Left kidney (tissue), 2 donors: Measurements from ENCODE around the gene GPR17. TPM values are rescaled to one million over a fixed set of nuclear protein-coding genes. Genes with fewer than 3 reads are reported as not detected.

ENCODE experiments used
- DNase-seq: peaks from one replicate; pipeline ENCODE4 v3.0.0-alpha.2; 2013
- polyA plus RNA-seq: library from polyadenylated mRNA; unstranded; fragments of 120-200 nt; gene quantifications from one replicate; pipeline ENCODE4 v1.2.1, GENCODE V29; 2013; ENCODE audit not compliant: insufficient read length

The GPR17 gene
- polyA plus RNA-seq, 1 donor, result 0.85 TPM

- DNase-seq, result no peak
Observed at GRCh38 chr2:127671557-127672302, 25.8 kb downstream of the GPR17 start.

GRCh38 chr2:127672341-127673224 lies 26.6 kb downstream of the GPR17 start:
- no peak for DNase-seq

- DNase-seq, result no peak
Observed at GRCh38 chr2:127673291-127674069, 27.5 kb downstream of the GPR17 start.

GRCh38 chr2:127674241-127675209 lies 28.6 kb downstream of the GPR17 start:
- no peak for DNase-seq

- no peak for DNase-seq
Observed at GRCh38 chr2:127675331-127676261, 29.6 kb downstream of the GPR17 start, which contains the start of gene LIMS2. Gene LIMS2, minus strand, starts transcription at chr2:127675530. Its CDS starts 506 bp downstream, at chr2:127675024.

- no peak for DNase-seq
Observed at GRCh38 chr2:127676906-127677305, 31.0 kb downstream of the GPR17 start.

- DNase-seq, result no peak
Observed at GRCh38 chr2:127678531-127678930, 32.6 kb downstream of the GPR17 start.

- DNase-seq, result no peak
Observed at GRCh38 chr2:127678991-127679390, 33.0 kb downstream of the GPR17 start.

GRCh38 chr2:127679680-127680361 lies 33.9 kb downstream of the GPR17 start:
- no peak for DNase-seq

GRCh38 chr2:127680706-127681287 lies 34.8 kb downstream of the GPR17 start:
- no peak for DNase-seq

- no peak for DNase-seq
Observed at GRCh38 chr2:127681288-127681804, 35.4 kb downstream of the GPR17 start.

- DNase-seq, result no peak
Observed at GRCh38 chr2:127681976-127682857, 36.3 kb downstream of the GPR17 start.

- no peak for DNase-seq
Observed at GRCh38 chr2:127683056-127683455, 37.1 kb downstream of the GPR17 start.

GRCh38 chr2:127683757-127684156 lies 37.8 kb downstream of the GPR17 start:
- no peak for DNase-seq

- DNase-seq, result no peak
Observed at GRCh38 chr2:127685410-127686080, 39.6 kb downstream of the GPR17 start.

GRCh38 chr2:127688405-127688804 lies 42.5 kb downstream of the GPR17 start:
- DNase-seq, result no peak

- DNase-seq, result no peak
Observed at GRCh38 chr2:127690696-127691095, 44.7 kb downstream of the GPR17 start.
